PC-3 (cell line): ENCODE measurements around the gene ENDOG. TPM values are rescaled to one million over a fixed set of nuclear protein-coding genes. Genes with fewer than 3 reads are reported as not detected.
"Not testable (repeated sequence)": the region's sequence is repeated elsewhere in the genome, so short reads cannot be mapped to it uniquely, and the experiment has no call there.

Experiments used
- ATAC-seq: fragments of 200-7000 bp; cut with Tn5 transposase; 2 replicates; pipeline ENCODE4 v1.9.1; 2020; ENCODE audit warnings: mild to moderate bottlenecking, moderate library complexity
- BruUV-seq: library from RNA; stranded (reverse); fragments of 400-500 nt; replicated peaks from 2 replicates; lab custom pipeline; 2021; lab: Mats Ljungman, UMichigan
- CTCF ChIA-PET: fragments of 300-600 bp; sonication (Branson Sonifier 250); formaldehyde crosslinking; loops from one replicate; lab custom pipeline; 2022; ENCODE audit warnings: antibody characterized with exemption; lab: Charles Lee
- POLR2A ChIA-PET: fragments of 300-600 bp; sonication (Branson Sonifier 250); formaldehyde crosslinking; loops from one replicate; lab custom pipeline; 2022; ENCODE audit warnings: antibody characterized with exemption; ENCODE audit not compliant: unreplicated experiment; lab: Charles Lee
- DNase-seq: peaks from one replicate; pipeline ENCODE4 v3.0.0-alpha.2; 2015
- H2AFZ ChIP-seq: fragments of 300-600 bp; sonication (generic); 2 replicates; pipeline ENCODE4 v1.6.0; 2016; ENCODE audit warnings: antibody characterized with exemption, low read length
- H3F3A ChIP-seq: fragments of 300-600 bp; sonication (generic); one replicate; pipeline ENCODE4 v1.6.0; 2017; ENCODE audit warnings: antibody characterized with exemption, low read length, control low read depth, mild to moderate bottlenecking; ENCODE audit not compliant: unreplicated experiment
- H3K27ac ChIP-seq: fragments of 300-600 bp; sonication (generic); 2 replicates; pipeline ENCODE4 v1.5.1; 2016; ENCODE audit warnings: mild to moderate bottlenecking, low read length
- H3K27me3 ChIP-seq: fragments of 300-600 bp; sonication (generic); 2 replicates; pipeline ENCODE4 v1.6.1; 2016; ENCODE audit warnings: low read length, mixed read lengths
- H3K36me3 ChIP-seq: fragments of 300-600 bp; sonication (generic); 2 replicates; pipeline ENCODE4 v1.6.1; 2016; ENCODE audit warnings: low read depth, mixed run types, low read length, mixed read lengths
- H3K4me1 ChIP-seq: fragments of 300-600 bp; sonication (generic); 2 replicates; pipeline ENCODE4 v1.5.1; 2016; ENCODE audit warnings: low read length; ENCODE audit not compliant: insufficient read depth
- H3K4me2 ChIP-seq: fragments of 300-600 bp; sonication (generic); 2 replicates; pipeline ENCODE4 v1.6.0; 2016; ENCODE audit warnings: low read length
- H3K4me3 ChIP-seq: fragments of 300-600 bp; sonication (generic); 2 replicates; pipeline ENCODE4 v1.5.1; 2016; ENCODE audit warnings: mild to moderate bottlenecking, low read length, mixed read lengths
- H3K79me2 ChIP-seq: fragments of 300-600 bp; sonication (generic); 2 replicates; pipeline ENCODE4 v1.6.1; 2017; ENCODE audit warnings: low read length, mixed read lengths
- H3K9ac ChIP-seq: fragments of 300-600 bp; sonication (generic); 2 replicates; pipeline ENCODE4 v1.6.0; 2016; ENCODE audit warnings: mild to moderate bottlenecking, low read length
- H3K9me2 ChIP-seq: fragments of 300-600 bp; sonication (generic); replicated peaks from 2 replicates; pipeline ENCODE4 v1.6.1; 2016; ENCODE audit warnings: mixed run types, low read length, mixed read lengths
- H3K9me3 ChIP-seq: fragments of 300-600 bp; sonication (generic); 2 replicates; pipeline ENCODE4 v1.6.1; 2016; ENCODE audit warnings: low read length, mixed read lengths
- H4K20me1 ChIP-seq: fragments of 300-600 bp; sonication (generic); 2 replicates; pipeline ENCODE4 v1.6.1; 2016; ENCODE audit warnings: low read length, mixed read lengths
- CTCF ChIP-seq: fragments of 300-600 bp; sonication (generic); conservative IDR thresholded peaks from 2 replicates; pipeline ENCODE4 v1.5.1; 2017; ENCODE audit warnings: antibody characterized with exemption, low read depth, mild to moderate bottlenecking, low read length
- EZH2 ChIP-seq: fragments of 300-600 bp; sonication (generic); IDR thresholded peaks from one replicate; pipeline ENCODE4 v1.6.1; 2017; ENCODE audit warnings: antibody characterized with exemption, mild to moderate bottlenecking, low read length; ENCODE audit not compliant: unreplicated experiment
- EZH2phosphoT487 ChIP-seq: fragments of 300-600 bp; sonication (generic); IDR thresholded peaks from 2 replicates; pipeline ENCODE4 v1.6.1; 2018; ENCODE audit warnings: mild to moderate bottlenecking, antibody characterized with exemption, low read length, borderline replicate concordance
- intact Hi-C: fragments of 100-400 bp; cut with micrococcal nuclease; formaldehyde crosslinking; loops from 2 replicates; pipeline ENCODE4 v1.9.0; 2023
- total RNA-seq: library from RNA; depleted of rRNA; stranded (reverse); fragments of >200 nt; gene quantifications from 2 replicates; pipeline ENCODE4 v1.2.3, GENCODE V29; 2014

ENDOG gene
- total RNA-seq, 1 experiment from 2014 or later: 37.0 TPM

GRCh38 chr9:128792978-128793686 lies 25.2 kb upstream of the ENDOG start:
- H3K9ac ChIP-seq: no peak overlapping the region
- H3K9me3 ChIP-seq: no peaks in the 10 kb centered on the region
- TF ChIP-seq CTCF: no peak
- no peak for TF ChIP-seq EZH2
- no peak for TF ChIP-seq EZH2phosphoT487
- intact Hi-C loops: no loop called here
- H3K4me3 ChIP-seq: no peak overlapping the region
- ATAC-seq (no peak), DNase-seq (no peak)
- H3K27ac ChIP-seq: no peak overlapping the region
- H3K4me2 ChIP-seq: no peak overlapping the region
- no peaks in the 10 kb centered on the region for H3K9me2 ChIP-seq
- ChIA-PET CTCF (no interaction called here), POLR2A (no interaction called here)
- no peaks in the 10 kb centered on the region; the same call in 1 of the 2 replicates for H3K36me3 ChIP-seq
- peaks cover 7% of the 10 kb centered on the region for H3K79me2 ChIP-seq
- no peak overlapping the region for H2AFZ ChIP-seq
- peaks cover 3% of the 10 kb centered on the region; the same call in 1 of the 2 replicates for H3K4me1 ChIP-seq
- no TSS peak for BruUV-seq
- H3K27me3 ChIP-seq: no peaks in the 10 kb centered on the region
- no peaks in the 10 kb centered on the region for H4K20me1 ChIP-seq
- no peaks in the 10 kb centered on the region for H3F3A ChIP-seq

- intact Hi-C loops, H3K4me3 ChIP-seq, H3K27ac ChIP-seq, H3K27me3 ChIP-seq, H3K4me1 ChIP-seq, ATAC-seq, H3K9ac ChIP-seq, H3K9me3 ChIP-seq, H4K20me1 ChIP-seq, DNase-seq, BruUV-seq, H3K9me2 ChIP-seq, H3F3A ChIP-seq, H3K79me2 ChIP-seq, H2AFZ ChIP-seq, H3K36me3 ChIP-seq, H3K4me2 ChIP-seq: not testable (repeated sequence)
- POLR2A ChIA-PET: interaction anchor here (0.6 kb wide), 1 partner anchor 169 kb away, joined by 3 read pairs; no protein-coding TSS in a partner anchor
- CTCF ChIA-PET: interaction anchor here (0.7 kb wide), 1 partner anchor 24 kb away, joined by 3 read pairs; the partner anchor contains the start of gene ENDOG
Observed at GRCh38 chr9:128794961-128795360, 23.3 kb upstream of the ENDOG start.

GRCh38 chr9:128798896-128799295 lies 19.4 kb upstream of the ENDOG start:
- H3K9ac ChIP-seq: no peak overlapping the region
- H3K79me2 ChIP-seq: no peaks in the 10 kb centered on the region
- no peak for ATAC-seq
- no peaks in the 10 kb centered on the region for H3K9me3 ChIP-seq
- no peak overlapping the region for H3K27ac ChIP-seq
- no peaks in the 10 kb centered on the region for H3F3A ChIP-seq
- no peaks in the 10 kb centered on the region; the same call in 1 of the 2 replicates for H3K36me3 ChIP-seq
- CTCF ChIA-PET: no interaction called here
- no peaks in the 10 kb centered on the region for H4K20me1 ChIP-seq
- no peaks in the 10 kb centered on the region for H3K4me1 ChIP-seq
- no peaks in the 10 kb centered on the region for H3K9me2 ChIP-seq
- no peak overlapping the region for H2AFZ ChIP-seq
- no peak for DNase-seq
- TF ChIP-seq CTCF: no peak
- TF ChIP-seq EZH2phosphoT487: no peak
- TF ChIP-seq EZH2: no peak
- intact Hi-C loops: no loop called here
- H3K4me3 ChIP-seq: no peak overlapping the region
- H3K27me3 ChIP-seq: no peaks in the 10 kb centered on the region
- no TSS peak for BruUV-seq
- H3K4me2 ChIP-seq: no peak overlapping the region
- POLR2A ChIA-PET: no interaction called here
